Lung (tissue), 12 donors: ENCODE measurements around the gene HNRNPC. TPM values are rescaled to one million over a fixed set of nuclear protein-coding genes. Genes with fewer than 3 reads are reported as not detected.

Experiments used
- ATAC-seq: fragments of 200-7000 bp; cut with Tn5 transposase; one replicate; pipeline ENCODE4 v1.9.1; 2020; ENCODE audit warnings: moderate number of reproducible peaks; ENCODE audit not compliant: insufficient read depth, low FRiP score
- DNase-seq, 3 donors: peaks; one replicate each; pipeline ENCODE4 v3.0.0-alpha.2; 2013 to 2017
- H3K27ac ChIP-seq, 2 donors: one replicate each; pipeline ENCODE4 v1.5.1; 2013; ENCODE audit warnings: mild to moderate bottlenecking in 2 of 2, moderate library complexity in 2 of 2, control low read depth in 1 of 2, inconsistent platforms in 1 of 2, low read depth in 1 of 2, low read length in 1 of 2
- H3K27me3 ChIP-seq, 3 donors: one replicate each; pipeline ENCODE4 v1.5.1; 2013; ENCODE audit warnings: low read length in 2 of 3; ENCODE audit not compliant: control insufficient read depth in 3 of 3, insufficient read depth in 3 of 3
- H3K36me3 ChIP-seq, 4 donors: one replicate each; pipeline ENCODE4 v1.5.1; 2013; ENCODE audit warnings: low read length in 4 of 4, mild to moderate bottlenecking in 1 of 4, moderate library complexity in 1 of 4; ENCODE audit not compliant: control insufficient read depth in 4 of 4, insufficient read depth in 4 of 4
- H3K4me1 ChIP-seq, 5 donors: one replicate each; pipeline ENCODE4 v1.5.1; 2013; ENCODE audit warnings: low read length in 5 of 5, mild to moderate bottlenecking in 2 of 5, moderate library complexity in 1 of 5; ENCODE audit not compliant: control insufficient read depth in 5 of 5, insufficient read depth in 5 of 5
- H3K4me3 ChIP-seq: one replicate; pipeline ENCODE4 v1.5.1; 2013; ENCODE audit warnings: mild to moderate bottlenecking, control low read depth, moderate library complexity
- H3K9ac ChIP-seq, 2 donors: one replicate each; pipeline ENCODE4 v1.5.1; 2013; ENCODE audit warnings: low read length in 2 of 2, control low read depth in 1 of 2; ENCODE audit not compliant: insufficient read depth in 1 of 2
- H3K9me3 ChIP-seq, 4 donors: one replicate each; pipeline ENCODE4 v1.5.1; 2013; ENCODE audit warnings: low read length in 3 of 4, mild to moderate bottlenecking in 1 of 4, moderate library complexity in 1 of 4; ENCODE audit not compliant: control insufficient read depth in 4 of 4, insufficient read depth in 3 of 4
- CTCF ChIP-seq: IDR thresholded peaks from 2 replicates; pipeline ENCODE4 v1.5.1; 2012; ENCODE audit warnings: mild to moderate bottlenecking; ENCODE audit errors: control extremely low read depth, extremely low read depth
- WGBS, 2 donors: extraction: QIAGEN DNeasy Blood & Tissue Kit; methylation state at CpG; one replicate each; pipeline ENCODE4 v1.1.7; 2013; 5-methylcytosine and 5-hydroxymethylcytosine counted together
- polyA plus RNA-seq, 2 donors: library from polyadenylated mRNA; stranded (reverse); fragments of 200-250 nt; gene quantifications; one replicate each; pipeline ENCODE4 v1.2.1, GENCODE V29; 2013
- total RNA-seq, 2 donors: library from RNA; depleted of rRNA in 1 of 2; stranded (reverse); fragments of >200 nt in 1 of 2; gene quantifications; one replicate each; pipeline ENCODE4 v1.2.1, GENCODE V29; 2014 to 2021
- donor health status: control.
- donor health status: control.
- donor health status: Bipolar disorder and iron deficiency.
- donor health status: healthy.
- donor health status: DM: yes; HTN: yes; CAD: no.

HNRNPC gene
- total and polyA plus RNA-seq, 4 donors = 302 to 589 (median 542) TPM

DNA sequence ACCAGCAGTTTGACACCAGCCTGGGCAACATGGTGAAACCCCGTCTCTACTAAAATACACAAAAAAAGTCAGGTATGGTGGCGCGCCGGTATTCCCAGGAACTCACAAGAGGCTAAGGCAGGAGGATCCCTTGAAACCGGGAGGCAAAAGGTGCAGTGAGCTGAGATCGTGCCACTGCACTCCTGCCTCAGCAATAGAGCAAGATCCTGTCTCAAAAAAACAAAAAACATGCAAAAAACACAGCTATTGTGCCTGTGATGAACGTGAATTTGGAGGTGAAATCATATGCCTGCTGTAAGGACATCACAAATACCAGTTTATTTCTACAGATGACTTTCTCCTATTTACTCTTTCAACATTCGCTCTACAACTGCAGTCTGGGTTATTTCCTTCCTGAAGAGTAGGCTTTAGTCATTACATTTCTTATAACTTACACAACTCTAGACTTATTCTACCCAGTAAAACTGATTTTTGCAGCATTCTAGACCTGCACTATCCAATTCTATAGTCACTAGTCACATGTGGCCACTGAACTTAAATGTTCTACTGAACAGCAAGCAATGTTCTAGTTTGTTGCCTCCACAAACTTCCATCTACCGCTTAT is 48.3 kb downstream of the HNRNPC start:
- WGBS, 2 donors = 86 to 90% methylated on average over 9 of the region's 9 CpGs
- H3K27ac ChIP-seq = no peak overlapping the region
- H3K4me3 ChIP-seq = no peak overlapping the region
- no peak for TF ChIP-seq CTCF
- ATAC-seq (no peak), DNase-seq (no peak)
- no peaks in the 10 kb centered on the region for H3K27me3 ChIP-seq
- no peaks in the 10 kb centered on the region for H3K9me3 ChIP-seq
- H3K4me1 ChIP-seq = peaks cover 0 to 19% (median 2%) of the 10 kb centered on the region in 5 donors
- H3K36me3 ChIP-seq = peaks cover 20 to 61% (median 36%) of the 10 kb centered on the region in 4 donors
- no peak overlapping the region for H3K9ac ChIP-seq

DNA sequence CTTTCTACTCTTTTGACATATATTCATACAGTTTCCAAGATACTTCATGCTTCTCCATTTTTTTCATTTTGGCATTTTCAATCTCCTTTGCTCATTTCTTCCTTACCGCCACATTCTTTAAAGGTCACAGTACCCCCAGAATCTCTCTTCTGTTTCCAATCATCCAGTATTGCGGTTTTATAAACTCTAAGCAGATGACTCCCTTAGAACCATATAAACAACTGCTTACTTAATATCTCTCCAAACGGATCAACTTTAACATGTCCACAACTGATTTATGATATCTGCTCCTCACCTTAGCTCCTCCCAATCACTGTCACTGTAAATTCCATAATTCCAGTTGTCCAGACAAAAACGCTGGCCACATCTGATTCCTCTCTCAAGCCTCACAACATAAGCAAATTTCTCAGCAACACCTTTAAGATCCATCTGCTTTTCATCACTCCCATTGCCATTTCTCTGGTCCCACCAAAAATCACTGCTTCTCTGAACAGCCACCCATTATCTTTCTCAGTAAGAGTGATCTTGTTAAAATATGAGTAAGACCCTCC is 49.6 kb downstream of the HNRNPC start:
- DNase-seq = no peak
- Histone ChIP-seq H3K27me3 (no peaks in the 10 kb centered on the region), H3K9me3 (no peaks in the 10 kb centered on the region), H3K27ac (no peak overlapping the region), H3K4me3 (no peak overlapping the region), H3K9ac (no peak overlapping the region), H3K4me1 (peaks cover 0 to 23% (median 2%) of the 10 kb centered on the region in 5 donors), H3K36me3 (peaks cover 19 to 60% (median 31%) of the 10 kb centered on the region in 4 donors)
- WGBS, 2 donors = 79 to 87% methylated on average over 4 of the region's 4 CpGs
- ATAC-seq = no peak
- no peak for TF ChIP-seq CTCF

DNA sequence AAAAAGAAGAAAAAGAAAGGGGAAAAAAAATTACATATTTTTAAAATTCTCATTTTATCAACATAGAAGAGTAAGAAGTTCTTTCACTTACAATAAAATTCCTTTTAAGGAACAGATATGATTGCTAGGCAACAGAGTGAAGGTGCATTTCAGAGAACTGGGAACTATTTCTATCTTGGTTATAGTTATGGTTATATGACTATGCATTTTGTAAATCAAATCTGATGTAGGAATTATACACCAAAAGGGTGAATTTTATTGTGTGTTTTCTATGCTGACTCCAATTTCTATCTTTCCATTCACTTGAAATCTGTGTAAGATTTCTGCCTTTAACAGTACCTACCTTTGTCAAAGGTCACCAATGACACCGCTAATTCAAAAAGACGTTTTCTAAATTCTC is 50.1 kb downstream of the HNRNPC start:
- Histone ChIP-seq H3K27ac (no peak overlapping the region), H3K9me3 (no peaks in the 10 kb centered on the region), H3K36me3 (peaks cover 18 to 57% (median 28%) of the 10 kb centered on the region in 4 donors), H3K4me3 (no peak overlapping the region), H3K4me1 (peaks cover 0 to 23% (median 2%) of the 10 kb centered on the region in 5 donors), H3K9ac (no peak overlapping the region), H3K27me3 (no peaks in the 10 kb centered on the region)
- WGBS, 2 donors = 81 to 90% methylated on average over 2 of the region's 2 CpGs
- no peak for TF ChIP-seq CTCF
- no peak for ATAC-seq
- no peak for DNase-seq
